ENCODE data around the gene RFX4.

RFX4 gene

GRCh38 chr12:106766393-106766826, 183.6 kb downstream of the RFX4 start:
- no peak for DNase-seq (ENCODE audit: low read depth)

DNA sequence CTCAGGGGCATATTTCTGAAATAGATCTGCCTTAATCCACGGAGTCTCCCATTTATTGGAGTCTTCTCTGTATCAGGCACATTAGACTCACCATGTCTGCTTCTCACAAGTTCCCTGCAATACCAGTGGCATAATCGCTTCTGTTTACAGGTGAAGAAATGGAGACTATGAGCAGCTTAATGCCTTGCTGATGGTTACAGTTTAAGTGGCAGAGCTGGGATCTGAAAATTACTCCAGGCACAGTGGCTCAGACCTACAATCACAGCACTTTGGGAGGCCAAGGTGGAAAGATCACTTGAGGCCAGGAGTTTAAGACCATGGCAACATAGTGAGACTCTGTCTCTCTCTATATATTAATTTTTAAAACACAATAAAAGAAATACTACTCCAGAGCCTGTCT, 184.4 kb downstream of the RFX4 start:
- no peak for DNase-seq (ENCODE audit: low read depth)

- no peak for DNase-seq (ENCODE audit: low read depth)
Observed at GRCh38 chr12:106767954-106768822, 185.4 kb downstream of the RFX4 start.

DNA sequence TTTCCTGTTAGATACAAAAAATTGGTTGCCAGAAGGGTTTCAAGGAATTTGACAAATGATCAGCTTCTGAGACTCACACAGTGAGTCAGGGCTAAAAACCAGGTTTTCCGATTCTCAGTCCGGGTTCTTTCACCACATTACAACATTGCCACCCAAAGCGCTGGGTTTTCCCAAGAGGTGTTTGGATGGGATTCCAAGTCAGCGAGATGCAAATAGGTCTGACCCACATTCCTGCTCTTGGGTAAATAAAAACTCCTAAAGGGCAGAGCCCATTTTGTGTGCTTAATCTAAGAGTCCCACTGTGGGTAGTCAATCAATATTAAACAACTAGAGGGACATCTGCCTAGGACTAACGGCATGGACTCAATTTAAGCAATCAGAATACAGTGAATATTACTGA, 186.3 kb downstream of the RFX4 start:
- DNase-seq (ENCODE audit: low read depth), result no peak

- no peak for DNase-seq (ENCODE audit: low read depth)
Observed at GRCh38 chr12:106769546-106769945, 186.7 kb downstream of the RFX4 start.

DNA sequence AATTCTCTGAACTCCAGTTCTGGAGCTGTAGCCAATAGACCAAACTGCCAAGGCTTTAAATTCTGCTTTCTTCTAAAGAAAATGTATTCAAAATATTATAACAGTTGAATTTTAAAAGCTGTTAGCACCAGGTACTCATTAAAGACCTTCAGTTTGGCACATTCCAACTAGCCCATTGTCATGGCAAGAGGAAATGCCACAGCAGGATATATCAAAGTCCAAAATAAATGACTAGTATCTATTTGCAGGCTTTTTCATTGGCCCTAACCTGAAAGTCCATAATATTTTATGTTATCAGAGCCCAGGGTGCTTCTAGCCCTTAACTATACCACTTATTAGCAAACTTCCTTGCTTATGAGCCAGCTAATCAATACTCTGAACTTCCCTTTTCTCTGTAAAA, 188.6 kb downstream of the RFX4 start:
- no peak for DNase-seq (ENCODE audit: low read depth)

DNA sequence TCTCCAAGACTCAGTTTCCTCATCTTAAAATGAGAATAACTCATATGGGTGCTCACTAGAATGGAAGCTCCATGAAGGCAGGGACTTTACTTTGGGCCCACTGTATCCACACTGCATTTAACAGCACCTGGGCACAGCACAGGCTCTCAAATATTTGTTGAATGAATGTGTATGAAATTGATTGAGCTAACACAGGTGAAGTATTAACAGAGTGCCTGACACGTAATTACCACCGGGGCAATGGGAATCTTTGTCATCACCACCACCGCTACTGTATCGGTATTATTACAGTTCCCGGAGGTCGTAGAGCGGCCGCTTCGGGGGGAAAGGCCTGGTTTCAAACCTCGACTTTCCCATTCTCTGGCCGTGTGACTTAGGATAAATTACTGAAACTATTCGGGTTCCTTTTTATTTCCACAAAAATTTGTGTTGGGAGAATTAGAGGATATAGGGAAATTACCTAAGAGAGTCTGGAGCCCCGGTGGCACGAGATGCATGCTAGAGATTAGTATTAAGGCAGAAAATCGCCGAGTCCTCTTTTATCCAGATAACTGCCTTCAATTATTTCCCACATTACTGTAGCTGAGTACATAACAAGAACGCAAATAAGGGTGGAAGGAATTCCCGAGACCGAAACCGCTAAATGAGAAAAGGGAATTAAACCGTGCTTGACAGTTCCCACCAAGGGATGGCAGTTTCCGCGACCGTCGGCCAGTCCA, 190.6 kb downstream of the RFX4 start:
- DNase-seq (ENCODE audit: low read depth), result no peak

GRCh38 chr12:106774005-106774807, 191.4 kb downstream of the RFX4 start, which contains the start of gene RIC8B:
Gene RIC8B, plus strand, starts transcription at chr12:106774682. Its CDS starts 64 bp downstream, at chr12:106774746.
- DNase-seq (ENCODE audit: low read depth), result peak; percentile 69

GRCh38 chr12:106774808-106775524, 192.2 kb downstream of the RFX4 start:
- no peak for DNase-seq (ENCODE audit: low read depth)

DNA sequence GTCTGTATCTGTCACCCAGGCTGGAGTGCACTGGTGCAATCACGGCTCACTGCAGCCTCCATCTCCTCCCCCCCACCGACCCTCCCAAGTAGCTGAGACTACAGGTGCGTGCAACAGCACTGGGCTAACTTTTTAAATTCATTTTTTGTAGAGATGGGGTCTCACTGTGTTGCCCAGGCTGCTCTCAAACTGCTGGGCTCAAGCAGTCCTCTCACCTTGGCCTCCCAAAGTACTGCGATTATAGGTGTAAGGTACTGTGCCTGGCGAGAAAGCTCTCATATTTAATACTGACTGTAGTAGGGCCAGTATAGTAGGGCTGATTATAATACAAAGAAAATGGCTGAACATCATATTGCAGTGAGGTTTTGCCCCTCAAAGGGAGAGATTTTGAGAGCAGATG, 194.1 kb downstream of the RFX4 start:
- no peak for DNase-seq (ENCODE audit: low read depth)

DNA sequence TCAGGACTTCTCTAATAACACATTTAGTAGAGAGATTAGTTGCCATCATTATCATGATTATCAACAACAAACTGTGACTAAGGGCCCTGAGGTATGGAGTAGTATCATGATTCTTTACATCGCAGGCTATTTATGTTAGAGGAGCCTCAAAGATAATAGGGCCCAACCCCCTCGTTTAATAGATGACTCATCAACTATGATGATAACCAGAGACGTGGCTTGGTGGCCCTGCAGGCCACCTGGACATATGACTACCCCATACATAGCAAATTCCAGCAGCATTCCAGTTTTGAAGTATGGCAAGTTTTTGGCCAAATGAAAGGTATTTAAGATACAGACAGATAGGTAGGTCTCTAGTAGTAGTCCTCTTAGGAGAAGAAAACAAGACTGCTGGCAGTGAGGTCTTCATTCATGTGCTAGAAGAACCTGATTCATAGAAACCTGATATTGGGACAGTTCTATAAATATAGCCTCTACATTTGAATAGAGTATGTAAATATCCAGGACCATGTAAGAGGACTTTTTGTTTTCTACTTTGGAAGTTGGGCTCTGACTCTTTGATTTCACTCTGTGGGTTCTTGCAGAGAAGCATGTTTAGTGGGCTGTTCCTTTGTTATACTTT, 197.3 kb downstream of the RFX4 start:
- no peak for DNase-seq (ENCODE audit: low read depth)

GRCh38 chr12:106782619-106783018, 199.8 kb downstream of the RFX4 start:
- no peak for DNase-seq (ENCODE audit: low read depth)

GRCh38 chr12:106783515-106783914, 200.7 kb downstream of the RFX4 start:
- DNase-seq (ENCODE audit: low read depth), result no peak

DNA sequence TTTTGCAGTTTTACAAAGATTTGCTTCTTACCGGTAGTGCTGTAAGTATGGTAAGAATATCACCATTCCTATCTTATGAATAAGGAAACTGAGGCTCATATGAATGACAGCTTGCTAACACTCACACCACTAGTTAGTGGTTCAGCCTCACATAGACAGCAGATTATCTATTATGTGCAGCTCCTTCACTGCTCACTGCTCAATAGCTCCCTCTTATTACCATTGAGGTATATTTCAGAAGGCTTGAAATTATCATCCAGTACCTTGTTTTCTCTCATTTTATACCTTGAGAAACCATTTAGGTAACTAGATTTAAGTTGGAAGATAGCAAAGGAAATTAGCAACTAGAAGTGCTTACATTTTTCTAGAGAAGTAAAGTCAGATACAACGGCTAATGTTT, 207.2 kb downstream of the RFX4 start:
- DNase-seq (ENCODE audit: low read depth), result no peak

DNA sequence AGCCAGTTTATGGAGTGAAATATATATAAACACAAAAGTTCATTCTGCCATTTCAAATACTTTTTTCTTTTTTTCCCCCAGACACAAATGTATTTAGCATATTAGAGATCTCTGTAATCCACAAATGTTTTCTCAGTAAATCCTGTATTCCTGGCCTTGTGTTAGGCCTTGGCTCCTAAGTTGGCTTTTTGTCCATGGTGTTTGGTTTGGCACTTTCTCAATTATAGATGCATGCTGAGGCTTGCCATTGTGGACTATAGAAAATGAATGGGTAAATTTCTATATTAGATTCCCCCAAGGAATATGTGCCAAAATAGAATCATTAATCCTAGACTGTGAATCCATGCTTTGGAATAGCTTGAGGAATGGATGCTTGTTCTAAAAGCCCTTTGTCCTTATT, 208.7 kb downstream of the RFX4 start:
- no peak for DNase-seq (ENCODE audit: low read depth)

DNA sequence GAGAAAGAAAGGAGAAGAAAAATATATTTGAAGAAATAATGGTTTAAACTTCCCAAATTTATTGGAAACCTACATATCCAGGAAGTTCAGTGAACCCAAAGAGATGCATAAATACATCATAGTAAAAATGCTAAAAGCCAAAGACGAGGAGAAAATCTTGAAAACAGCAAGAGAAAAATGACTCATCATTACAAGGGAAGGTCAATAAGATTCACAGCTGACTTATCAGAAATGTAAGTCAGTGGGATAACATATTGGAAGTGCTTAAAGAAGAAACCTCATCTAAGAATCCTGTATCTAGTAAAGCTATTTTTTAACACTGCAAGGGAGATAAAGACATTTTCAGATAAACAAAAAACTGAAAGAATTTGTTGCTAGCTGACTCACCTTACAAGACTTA, 211.6 kb downstream of the RFX4 start:
- no peak for DNase-seq (ENCODE audit: low read depth)

DNA sequence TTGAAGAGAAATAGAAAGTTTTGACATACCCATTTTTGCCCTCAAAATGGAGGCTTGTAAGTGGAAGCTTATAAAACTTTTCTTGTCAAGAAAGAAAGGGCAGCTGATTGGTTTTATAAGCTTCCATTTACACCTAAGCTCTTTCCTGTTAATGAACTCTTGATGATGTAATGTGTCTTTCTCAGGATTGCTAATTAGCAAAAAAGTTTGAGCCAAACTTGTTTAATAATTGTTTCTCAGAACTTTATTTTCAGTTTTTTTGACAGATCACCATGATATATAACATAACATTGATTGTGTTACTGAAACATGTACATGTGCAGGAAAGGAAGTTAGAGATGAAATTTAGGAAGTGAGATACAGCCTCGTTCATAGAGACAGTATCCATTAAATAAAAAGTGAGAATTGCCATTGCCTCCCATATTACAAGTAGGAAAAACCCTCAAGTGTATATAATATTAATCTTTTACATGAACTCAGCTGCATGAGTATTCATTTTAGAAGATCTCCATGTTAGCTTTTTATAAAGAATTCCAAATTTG, 218.4 kb downstream of the RFX4 start:
- no peak for DNase-seq (ENCODE audit: low read depth)

GRCh38 chr12:106801830-106802533, 219.2 kb downstream of the RFX4 start:
- DNase-seq (ENCODE audit: low read depth), result no peak

GRCh38 chr12:106804668-106805067, 221.9 kb downstream of the RFX4 start:
- DNase-seq (ENCODE audit: low read depth), result no peak

Measured in activated T-helper 9 cell treated with anti-CD3 and anti-CD28 coated beads, Interleukin-2, amount 50 U/mL, for 16 hours (primary cell).